GM06990 (cell line): ENCODE results near the gene LIPE.

Source experiments
- DNase-seq: peaks from one replicate; pipeline ENCODE4 v3.0.0-alpha.2; 2011; ENCODE audit not compliant: insufficient read length; ENCODE audit errors: extremely low read depth
- H3K27me3 ChIP-seq: replicated peaks from 2 replicates; pipeline ENCODE4 v1.6.0; 2011; ENCODE audit warnings: low read length; ENCODE audit not compliant: control insufficient read depth, insufficient read depth
- H3K36me3 ChIP-seq: 2 replicates; pipeline ENCODE4 v1.5.1; 2011; ENCODE audit warnings: low read length; ENCODE audit not compliant: control insufficient read depth, insufficient read depth
- H3K4me3 ChIP-seq: replicated peaks from 2 replicates; pipeline ENCODE4 v1.5.1; 2011; ENCODE audit warnings: low read depth, mild to moderate bottlenecking, control low read depth, low read length
- TF ChIP-seq, protein P1 (sequence below): IDR thresholded peaks from 2 replicates; pipeline ENCODE4 v1.5.1; 2011; ENCODE audit warnings: low read length, control low read depth, mild to moderate bottlenecking, inconsistent platforms; ENCODE audit not compliant: insufficient read depth, poor library complexity, severe bottlenecking

The LIPE gene

GRCh38 chr19:42419309-42419708 lies 7.9 kb downstream of the LIPE start:
- Histone ChIP-seq H3K4me3 (no peak overlapping the region), H3K36me3 (no peaks in the 10 kb centered on the region), H3K27me3 (no peaks in the 10 kb centered on the region)
- DNase-seq, result no peak
- TF ChIP-seq, protein P1, sequence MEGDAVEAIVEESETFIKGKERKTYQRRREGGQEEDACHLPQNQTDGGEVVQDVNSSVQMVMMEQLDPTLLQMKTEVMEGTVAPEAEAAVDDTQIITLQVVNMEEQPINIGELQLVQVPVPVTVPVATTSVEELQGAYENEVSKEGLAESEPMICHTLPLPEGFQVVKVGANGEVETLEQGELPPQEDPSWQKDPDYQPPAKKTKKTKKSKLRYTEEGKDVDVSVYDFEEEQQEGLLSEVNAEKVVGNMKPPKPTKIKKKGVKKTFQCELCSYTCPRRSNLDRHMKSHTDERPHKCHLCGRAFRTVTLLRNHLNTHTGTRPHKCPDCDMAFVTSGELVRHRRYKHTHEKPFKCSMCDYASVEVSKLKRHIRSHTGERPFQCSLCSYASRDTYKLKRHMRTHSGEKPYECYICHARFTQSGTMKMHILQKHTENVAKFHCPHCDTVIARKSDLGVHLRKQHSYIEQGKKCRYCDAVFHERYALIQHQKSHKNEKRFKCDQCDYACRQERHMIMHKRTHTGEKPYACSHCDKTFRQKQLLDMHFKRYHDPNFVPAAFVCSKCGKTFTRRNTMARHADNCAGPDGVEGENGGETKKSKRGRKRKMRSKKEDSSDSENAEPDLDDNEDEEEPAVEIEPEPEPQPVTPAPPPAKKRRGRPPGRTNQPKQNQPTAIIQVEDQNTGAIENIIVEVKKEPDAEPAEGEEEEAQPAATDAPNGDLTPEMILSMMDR, result no peak

DNA sequence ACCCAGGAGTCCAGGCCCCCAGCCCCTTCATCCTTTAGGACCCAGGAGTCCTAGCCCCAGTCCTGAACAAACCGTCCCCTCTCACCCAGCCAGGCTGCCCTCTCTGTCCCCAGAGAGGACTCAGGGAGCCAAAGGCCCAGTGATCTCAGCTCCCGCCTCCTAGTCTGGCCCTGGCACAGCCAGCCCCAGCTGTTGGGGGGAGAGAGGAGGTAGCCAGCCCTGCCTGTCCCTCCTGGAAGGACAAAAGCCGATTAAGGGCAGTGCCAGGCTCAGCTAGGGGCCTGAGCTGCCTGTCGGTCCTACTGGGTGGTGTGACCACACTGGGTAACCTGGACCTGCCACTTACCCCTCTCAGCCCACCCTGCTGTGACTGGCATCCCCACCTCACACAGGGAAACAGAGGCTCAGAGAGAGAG lies 14.5 kb downstream of the LIPE start:
- H3K4me3 ChIP-seq, result no peak overlapping the region
- peaks cover 5% of the 10 kb centered on the region for H3K36me3 ChIP-seq
- DNase-seq, result no peak
- no peaks in the 10 kb centered on the region for H3K27me3 ChIP-seq
- TF ChIP-seq, protein P1, result no peak

GRCh38 chr19:42412227-42412626 lies 15.0 kb downstream of the LIPE start:
- DNase-seq, result no peak
- H3K36me3 ChIP-seq, result peaks cover 10% of the 10 kb centered on the region
- TF ChIP-seq, protein P1, result no peak

GRCh38 chr19:42411581-42412178 lies 15.5 kb downstream of the LIPE start:
- TF ChIP-seq, protein P1, result no peak
- DNase-seq, result no peak
- Histone ChIP-seq H3K36me3 (peaks cover 10% of the 10 kb centered on the region), H3K27me3 (no peaks in the 10 kb centered on the region), H3K4me3 (no peak overlapping the region)

More at GRCh38 chr19:42412227-42412626, 15.0 kb downstream of the LIPE start:
- Histone ChIP-seq H3K4me3 (no peak overlapping the region), H3K27me3 (no peaks in the 10 kb centered on the region)

DNA sequence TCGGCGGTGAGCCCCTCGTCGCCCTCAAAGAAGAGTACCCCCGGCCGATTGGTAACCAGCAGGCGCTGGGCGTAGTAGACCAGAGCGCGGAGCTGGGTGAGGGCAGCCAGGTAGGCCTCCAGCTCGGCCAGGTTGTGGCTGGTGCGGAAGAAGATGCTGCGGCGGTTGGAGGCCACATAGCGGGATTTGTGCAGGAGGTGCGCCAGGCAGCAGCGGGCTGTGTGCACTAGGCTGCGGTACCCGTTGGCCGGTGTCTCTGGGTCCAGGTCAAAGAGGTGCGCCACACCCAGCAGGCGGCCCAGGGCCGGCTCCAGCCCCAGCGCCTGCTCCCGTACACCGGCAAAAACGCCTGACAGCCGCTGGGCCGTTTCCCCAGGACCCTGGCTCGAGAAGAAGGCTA lies 16.8 kb downstream of the LIPE start:
- TF ChIP-seq, protein P1, result no peak
- Histone ChIP-seq H3K4me3 (no peak overlapping the region), H3K27me3 (no peaks in the 10 kb centered on the region), H3K36me3 (peaks cover 16% of the 10 kb centered on the region)
- DNase-seq, result no peak

GRCh38 chr19:42409477-42409876 lies 17.7 kb downstream of the LIPE start:
- H3K4me3 ChIP-seq, result no peak overlapping the region
- peaks cover 16% of the 10 kb centered on the region for H3K36me3 ChIP-seq

More at GRCh38 chr19:42409477-42409876, 17.7 kb downstream of the LIPE start:
- H3K27me3 ChIP-seq, result no peaks in the 10 kb centered on the region
- no peak for DNase-seq
- TF ChIP-seq, protein P1, result no peak
